Smooth muscle cell (in vitro differentiated cells): ENCODE results near the gene MICALL1. TPM values are rescaled to one million over a fixed set of nuclear protein-coding genes. Genes with fewer than 3 reads are reported as not detected.

ENCODE experiments used
- DNase-seq: peaks from one replicate; lab custom pipeline; 2025; ENCODE audit not compliant: unreplicated experiment; lab: John Stamatoyannopoulos, UW
- H2AFZ ChIP-seq: fragments of 200-600 bp; sonication (generic); 2 replicates; pipeline ENCODE4 v1.6.0; 2016; ENCODE audit warnings: antibody characterized with exemption, low read depth, mild to moderate bottlenecking
- H3F3A ChIP-seq: fragments of 200-600 bp; sonication (generic); 2 replicates; pipeline ENCODE4 v1.6.0; 2017; ENCODE audit warnings: antibody characterized with exemption, low read depth
- H3K27ac ChIP-seq: fragments of 200-600 bp; sonication (generic); 2 replicates; pipeline ENCODE4 v1.5.1; 2016; ENCODE audit warnings: low read depth, mild to moderate bottlenecking
- H3K27me3 ChIP-seq: fragments of 200-600 bp; sonication (generic); 2 replicates; pipeline ENCODE4 v1.6.1; 2016; ENCODE audit warnings: low read depth, mild to moderate bottlenecking
- H3K36me3 ChIP-seq: fragments of 200-600 bp; sonication (generic); 2 replicates; pipeline ENCODE4 v1.5.1; 2016; ENCODE audit warnings: low read depth
- H3K4me1 ChIP-seq: fragments of 200-600 bp; sonication (generic); 2 replicates; pipeline ENCODE4 v1.5.1; 2016; ENCODE audit warnings: low read depth
- H3K4me2 ChIP-seq: fragments of 200-600 bp; sonication (generic); 2 replicates; pipeline ENCODE4 v1.6.0; 2016; ENCODE audit warnings: mild to moderate bottlenecking
- H3K4me3 ChIP-seq: fragments of 200-600 bp; sonication (generic); 2 replicates; pipeline ENCODE4 v1.5.1; 2016; ENCODE audit warnings: mild to moderate bottlenecking
- H3K79me2 ChIP-seq: fragments of 200-600 bp; sonication (generic); 2 replicates; pipeline ENCODE4 v1.6.0; 2016; ENCODE audit warnings: low read depth, mild to moderate bottlenecking
- H3K9ac ChIP-seq: fragments of 200-600 bp; sonication (generic); 2 replicates; pipeline ENCODE4 v1.6.0; 2016; ENCODE audit warnings: low read depth
- H3K9me3 ChIP-seq: fragments of 200-600 bp; sonication (generic); replicated peaks from 2 replicates; pipeline ENCODE4 v1.5.1; 2016; ENCODE audit warnings: low read depth
- H4K20me1 ChIP-seq: fragments of 200-600 bp; sonication (generic); 2 replicates; pipeline ENCODE4 v1.6.0; 2016; ENCODE audit warnings: low read depth
- WGBS: methylation state at CpG from one replicate; pipeline ENCODE4 v1.1.7; 2016; ENCODE audit warnings: low lambda C conversion rate; 5-methylcytosine and 5-hydroxymethylcytosine counted together
- polyA plus RNA-seq: library from polyadenylated mRNA; unstranded; fragments of >200 nt; fragmentation: Nextera tagmentation; extraction: Ambion mirVana; gene quantifications from 2 replicates; pipeline ENCODE4 v1.2.1, GENCODE V29; 2016
- total RNA-seq: library from RNA; depleted of rRNA; stranded (reverse); fragments of >200 nt; gene quantifications from 2 replicates; pipeline ENCODE4 v1.2.3, GENCODE V29; 2014
- TF ChIP-seq, protein P1 (sequence below): fragments of 200-600 bp; sonication (generic); IDR thresholded peaks from 2 replicates; pipeline ENCODE4 v1.5.1; 2017; ENCODE audit warnings: borderline replicate concordance, mild to moderate bottlenecking, antibody characterized with exemption; ENCODE audit not compliant: insufficient read depth, poor library complexity, severe bottlenecking

The MICALL1 gene
- total and polyA plus RNA-seq, 2 experiments from 2014 or later, result 8.7 to 24.9 TPM

DNA sequence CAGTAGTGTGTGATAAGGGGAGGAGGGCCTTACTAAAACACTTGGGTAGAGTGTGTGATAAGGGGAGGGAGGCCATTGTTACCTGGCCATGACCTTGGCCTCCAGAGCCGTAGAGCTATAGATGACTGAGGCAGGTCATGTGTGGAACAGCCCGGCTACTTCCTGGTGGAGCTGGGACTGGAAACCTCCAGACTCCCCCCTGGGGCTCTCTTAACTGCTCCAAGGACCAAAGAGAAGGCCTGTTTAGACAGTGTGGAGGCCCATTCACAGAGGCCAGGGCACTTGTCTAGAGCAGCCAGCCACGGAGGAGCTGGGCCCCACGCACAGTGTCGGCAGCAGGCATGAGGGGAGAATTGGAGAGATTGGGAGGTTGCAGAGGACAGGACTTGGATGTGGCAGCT is 12.5 kb upstream of the MICALL1 start:
- peaks cover 36% of the 10 kb centered on the region for H3K4me1 ChIP-seq
- no peaks in the 10 kb centered on the region for H3K9me3 ChIP-seq
- H3K27me3 ChIP-seq, result no peaks in the 10 kb centered on the region
- H3K4me2 ChIP-seq, result no peak overlapping the region
- H2AFZ ChIP-seq, result no peak overlapping the region
- H3K79me2 ChIP-seq, result no peaks in the 10 kb centered on the region
- H3K9ac ChIP-seq, result no peak overlapping the region
- no peak overlapping the region for H3K4me3 ChIP-seq
- peaks cover 11% of the 10 kb centered on the region for H3K36me3 ChIP-seq
- H4K20me1 ChIP-seq, result no peaks in the 10 kb centered on the region
- DNase-seq, result no peak
- TF ChIP-seq, protein P1, sequence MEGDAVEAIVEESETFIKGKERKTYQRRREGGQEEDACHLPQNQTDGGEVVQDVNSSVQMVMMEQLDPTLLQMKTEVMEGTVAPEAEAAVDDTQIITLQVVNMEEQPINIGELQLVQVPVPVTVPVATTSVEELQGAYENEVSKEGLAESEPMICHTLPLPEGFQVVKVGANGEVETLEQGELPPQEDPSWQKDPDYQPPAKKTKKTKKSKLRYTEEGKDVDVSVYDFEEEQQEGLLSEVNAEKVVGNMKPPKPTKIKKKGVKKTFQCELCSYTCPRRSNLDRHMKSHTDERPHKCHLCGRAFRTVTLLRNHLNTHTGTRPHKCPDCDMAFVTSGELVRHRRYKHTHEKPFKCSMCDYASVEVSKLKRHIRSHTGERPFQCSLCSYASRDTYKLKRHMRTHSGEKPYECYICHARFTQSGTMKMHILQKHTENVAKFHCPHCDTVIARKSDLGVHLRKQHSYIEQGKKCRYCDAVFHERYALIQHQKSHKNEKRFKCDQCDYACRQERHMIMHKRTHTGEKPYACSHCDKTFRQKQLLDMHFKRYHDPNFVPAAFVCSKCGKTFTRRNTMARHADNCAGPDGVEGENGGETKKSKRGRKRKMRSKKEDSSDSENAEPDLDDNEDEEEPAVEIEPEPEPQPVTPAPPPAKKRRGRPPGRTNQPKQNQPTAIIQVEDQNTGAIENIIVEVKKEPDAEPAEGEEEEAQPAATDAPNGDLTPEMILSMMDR, result no peak
- H3K27ac ChIP-seq, result no peak overlapping the region
- 78% methylated on average over 5 of the region's 5 CpGs for WGBS
- H3F3A ChIP-seq, result peaks cover 23% of the 10 kb centered on the region

DNA sequence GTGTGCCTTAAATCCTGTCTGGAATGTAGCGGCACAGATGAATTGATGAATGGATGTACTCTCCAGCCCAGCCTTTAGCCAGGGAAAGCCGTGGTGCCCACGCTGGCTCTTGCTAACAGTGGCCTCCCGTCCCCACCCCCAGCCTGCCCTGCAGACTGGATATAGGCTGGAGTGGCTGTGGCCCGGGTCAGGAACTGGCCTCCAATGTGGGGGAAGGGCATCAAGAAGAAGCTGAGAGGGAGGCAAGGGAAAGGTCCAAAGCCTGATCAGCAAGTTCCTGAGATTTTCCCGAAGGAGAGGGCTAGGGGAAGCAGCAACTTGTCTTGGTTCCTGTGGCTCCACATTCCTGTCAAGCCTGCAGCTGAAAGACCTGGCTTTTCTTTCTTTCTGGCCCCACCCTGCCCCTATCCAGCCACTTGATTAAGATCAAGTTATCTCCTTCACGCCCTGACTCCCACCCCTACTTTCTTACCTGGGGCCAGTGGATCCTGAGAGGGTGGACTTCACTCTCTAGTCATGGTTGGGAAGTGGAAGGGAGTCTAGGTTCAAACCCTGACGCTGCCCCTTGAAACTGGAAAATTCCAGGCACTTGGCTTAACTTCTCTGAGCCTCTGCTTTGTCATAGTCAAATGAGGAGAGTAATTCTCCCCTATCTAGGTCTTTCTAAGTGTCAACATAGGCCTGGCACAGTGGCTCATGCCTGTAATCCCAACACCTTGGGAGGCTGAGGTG is 11.0 kb upstream of the MICALL1 start:
- Histone ChIP-seq H4K20me1 (no peaks in the 10 kb centered on the region), H3K27me3 (no peaks in the 10 kb centered on the region), H3K27ac (peak overlapping the region; percentile 75), H3K9ac (peak overlapping the region; percentile 20), H3K4me1 (peaks cover 40% of the 10 kb centered on the region), H3K9me3 (no peaks in the 10 kb centered on the region), H3K4me2 (peak overlapping the region; percentile 22), H3K79me2 (no peaks in the 10 kb centered on the region), H2AFZ (no peak overlapping the region), H3K36me3 (no peaks in the 10 kb centered on the region), H3K4me3 (no peak overlapping the region), H3F3A (peaks cover 23% of the 10 kb centered on the region)
- WGBS, result 21% methylated on average over 8 of the region's 8 CpGs
- DNase-seq, result no peak
- TF ChIP-seq, protein P1, result no peak

DNA sequence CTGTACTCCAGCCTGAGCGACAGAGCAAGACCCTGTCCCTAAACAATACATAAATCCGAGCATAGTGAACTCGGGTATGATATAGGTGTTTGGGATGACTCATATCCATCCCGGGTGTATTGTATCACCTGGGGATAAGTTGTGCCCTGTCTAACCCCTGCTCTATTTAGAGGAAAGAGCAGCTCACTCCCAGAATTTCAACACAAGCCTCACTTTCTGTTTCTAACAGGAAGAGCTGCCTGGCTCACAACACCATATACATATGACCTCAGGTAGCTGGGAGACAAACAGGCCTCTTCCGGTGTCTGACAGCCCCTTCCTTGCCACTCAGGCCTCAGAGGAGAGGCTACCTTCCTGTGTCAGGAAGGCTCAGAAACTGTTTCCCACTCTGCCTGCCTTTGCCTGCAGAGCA is 9.9 kb upstream of the MICALL1 start:
- peak overlapping the region; percentile 75 for H3K27ac ChIP-seq
- H3K4me1 ChIP-seq, result peaks cover 40% of the 10 kb centered on the region
- no peak overlapping the region for H2AFZ ChIP-seq
- no peaks in the 10 kb centered on the region for H3K79me2 ChIP-seq
- no peaks in the 10 kb centered on the region for H4K20me1 ChIP-seq
- no peaks in the 10 kb centered on the region for H3K36me3 ChIP-seq
- H3K4me2 ChIP-seq, result peak overlapping the region; percentile 43
- no peak overlapping the region for H3K4me3 ChIP-seq
- H3K9me3 ChIP-seq, result no peaks in the 10 kb centered on the region
- DNase-seq, result no peak
- peak overlapping the region; percentile 42 for H3K9ac ChIP-seq
- TF ChIP-seq, protein P1, result no peak
- H3K27me3 ChIP-seq, result no peaks in the 10 kb centered on the region
- peaks cover 23% of the 10 kb centered on the region for H3F3A ChIP-seq
- WGBS, result 71% methylated on average over 5 of the region's 5 CpGs

DNA sequence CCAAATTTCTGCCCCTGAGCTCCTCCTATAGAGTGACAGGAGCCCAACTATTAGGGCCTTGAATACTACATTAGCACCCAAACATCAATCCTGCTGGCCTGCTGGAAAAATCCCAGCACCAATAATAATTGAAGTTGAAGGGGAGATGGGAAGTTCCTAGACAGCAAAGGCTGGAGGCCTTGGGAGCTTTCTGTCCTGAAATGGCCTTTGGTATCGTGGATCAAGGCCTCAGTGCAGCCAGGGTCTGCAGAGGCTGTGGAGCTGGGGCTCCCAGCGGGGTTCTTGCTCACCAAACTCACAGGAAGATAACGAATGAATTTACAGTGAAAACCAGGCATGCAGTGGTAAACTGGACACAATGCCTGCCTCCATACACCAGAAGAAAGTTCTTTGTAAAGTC is 9.2 kb upstream of the MICALL1 start:
- H3K36me3 ChIP-seq, result no peaks in the 10 kb centered on the region
- peak overlapping the region; percentile 42 for H3K9ac ChIP-seq
- H3K4me2 ChIP-seq, result peak overlapping the region; percentile 25
- peaks cover 23% of the 10 kb centered on the region for H3F3A ChIP-seq
- TF ChIP-seq, protein P1, result no peak
- H3K4me1 ChIP-seq, result peaks cover 40% of the 10 kb centered on the region
- H3K9me3 ChIP-seq, result no peaks in the 10 kb centered on the region
- no peak overlapping the region for H3K4me3 ChIP-seq
- no peak for DNase-seq
- H4K20me1 ChIP-seq, result no peaks in the 10 kb centered on the region
- peak overlapping the region; percentile 75 for H3K27ac ChIP-seq
- WGBS, result 52% methylated on average over 3 of the region's 3 CpGs
- H3K79me2 ChIP-seq, result no peaks in the 10 kb centered on the region
- no peak overlapping the region for H2AFZ ChIP-seq
- no peaks in the 10 kb centered on the region for H3K27me3 ChIP-seq
